Thyroid gland (tissue), 4 donors: ENCODE results near the gene PSENEN.

Source experiments
- POLR2A ChIP-seq, 2 donors: fragments of 450-650 bp; IDR thresholded peaks; one replicate each; pipeline ENCODE4 v1.6.1; 2017; ENCODE audit warnings: antibody characterized with exemption in 2 of 2, mild to moderate bottlenecking in 2 of 2, moderate library complexity in 1 of 2
- TF ChIP-seq, protein P1 (sequence below), 6 experiments: fragments of 200-600 bp in 3 of 6; fragments of 450-650 bp in 3 of 6; sonication (generic) in 3 of 6; IDR thresholded peaks; one replicate each; pipeline ENCODE4 v1.5.1; 2016 to 2019; ENCODE audit warnings: antibody characterized with exemption in 6 of 6, mild to moderate bottlenecking in 2 of 6, inconsistent platforms in 1 of 6, moderate library complexity in 1 of 6

DNA sequence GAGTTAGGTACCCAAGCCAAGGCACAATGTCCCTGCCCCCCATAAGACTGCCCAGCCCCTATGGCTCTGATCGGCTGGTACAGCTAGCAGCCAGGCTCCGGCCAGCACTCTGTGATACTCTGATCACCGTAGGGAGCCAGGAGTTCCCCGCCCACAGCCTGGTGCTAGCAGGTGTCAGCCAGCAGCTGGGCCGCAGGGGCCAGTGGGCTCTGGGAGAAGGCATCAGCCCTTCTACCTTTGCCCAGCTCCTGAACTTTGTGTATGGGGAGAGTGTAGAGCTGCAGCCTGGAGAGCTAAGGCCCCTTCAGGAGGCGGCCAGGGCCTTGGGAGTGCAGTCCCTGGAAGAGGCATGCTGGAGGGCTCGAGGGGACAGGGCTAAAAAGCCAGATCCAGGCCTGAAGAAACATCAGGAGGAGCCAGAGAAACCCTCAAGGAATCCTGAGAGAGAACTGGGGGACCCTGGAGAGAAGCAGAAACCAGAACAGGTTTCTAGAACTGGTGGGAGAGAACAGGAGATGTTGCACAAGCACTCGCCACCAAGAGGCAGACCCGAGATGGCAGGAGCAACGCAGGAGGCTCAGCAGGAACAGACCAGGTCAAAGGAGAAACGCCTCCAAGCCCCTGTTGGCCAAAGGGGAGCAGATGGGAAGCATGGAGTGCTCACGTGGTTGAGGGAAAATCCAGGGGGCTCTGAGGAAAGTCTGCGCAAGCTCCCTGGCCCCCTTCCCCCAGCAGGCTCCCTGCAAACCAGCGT is 30.7 kb upstream of the PSENEN start:
- TF ChIP-seq, protein P1, sequence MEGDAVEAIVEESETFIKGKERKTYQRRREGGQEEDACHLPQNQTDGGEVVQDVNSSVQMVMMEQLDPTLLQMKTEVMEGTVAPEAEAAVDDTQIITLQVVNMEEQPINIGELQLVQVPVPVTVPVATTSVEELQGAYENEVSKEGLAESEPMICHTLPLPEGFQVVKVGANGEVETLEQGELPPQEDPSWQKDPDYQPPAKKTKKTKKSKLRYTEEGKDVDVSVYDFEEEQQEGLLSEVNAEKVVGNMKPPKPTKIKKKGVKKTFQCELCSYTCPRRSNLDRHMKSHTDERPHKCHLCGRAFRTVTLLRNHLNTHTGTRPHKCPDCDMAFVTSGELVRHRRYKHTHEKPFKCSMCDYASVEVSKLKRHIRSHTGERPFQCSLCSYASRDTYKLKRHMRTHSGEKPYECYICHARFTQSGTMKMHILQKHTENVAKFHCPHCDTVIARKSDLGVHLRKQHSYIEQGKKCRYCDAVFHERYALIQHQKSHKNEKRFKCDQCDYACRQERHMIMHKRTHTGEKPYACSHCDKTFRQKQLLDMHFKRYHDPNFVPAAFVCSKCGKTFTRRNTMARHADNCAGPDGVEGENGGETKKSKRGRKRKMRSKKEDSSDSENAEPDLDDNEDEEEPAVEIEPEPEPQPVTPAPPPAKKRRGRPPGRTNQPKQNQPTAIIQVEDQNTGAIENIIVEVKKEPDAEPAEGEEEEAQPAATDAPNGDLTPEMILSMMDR (IDR thresholded peaks at IDR 0.05): no peak
- TF ChIP-seq POLR2A (IDR thresholded peaks at IDR 0.05): no peak
